C4-2B (cell line): Measurements from ENCODE around the gene PIP5K1C.

Source experiments
- CTCF ChIP-seq: fragments of 450-650 bp; conservative IDR thresholded peaks from 2 replicates; pipeline ENCODE4 v1.5.1; 2017; ENCODE audit warnings: mild to moderate bottlenecking
- ZFX ChIP-seq: fragments of 450-650 bp; IDR thresholded peaks from 2 replicates; pipeline ENCODE4 v1.6.1; 2017

- no peak for TF ChIP-seq CTCF
- no peak for TF ChIP-seq ZFX
These were observed 21.0 kb upstream of the PIP5K1C start for GRCh38 chr19:3721131-3721886.
